GM18526 (cell line): Measurements from ENCODE around the gene SLC2A9.

Source experiments
- POLR2A ChIP-seq: IDR thresholded peaks from 3 replicates; pipeline ENCODE4 v1.6.1; 2011; ENCODE audit not compliant: insufficient read length; ENCODE audit errors: extremely low read depth

Gene SLC2A9

DNA sequence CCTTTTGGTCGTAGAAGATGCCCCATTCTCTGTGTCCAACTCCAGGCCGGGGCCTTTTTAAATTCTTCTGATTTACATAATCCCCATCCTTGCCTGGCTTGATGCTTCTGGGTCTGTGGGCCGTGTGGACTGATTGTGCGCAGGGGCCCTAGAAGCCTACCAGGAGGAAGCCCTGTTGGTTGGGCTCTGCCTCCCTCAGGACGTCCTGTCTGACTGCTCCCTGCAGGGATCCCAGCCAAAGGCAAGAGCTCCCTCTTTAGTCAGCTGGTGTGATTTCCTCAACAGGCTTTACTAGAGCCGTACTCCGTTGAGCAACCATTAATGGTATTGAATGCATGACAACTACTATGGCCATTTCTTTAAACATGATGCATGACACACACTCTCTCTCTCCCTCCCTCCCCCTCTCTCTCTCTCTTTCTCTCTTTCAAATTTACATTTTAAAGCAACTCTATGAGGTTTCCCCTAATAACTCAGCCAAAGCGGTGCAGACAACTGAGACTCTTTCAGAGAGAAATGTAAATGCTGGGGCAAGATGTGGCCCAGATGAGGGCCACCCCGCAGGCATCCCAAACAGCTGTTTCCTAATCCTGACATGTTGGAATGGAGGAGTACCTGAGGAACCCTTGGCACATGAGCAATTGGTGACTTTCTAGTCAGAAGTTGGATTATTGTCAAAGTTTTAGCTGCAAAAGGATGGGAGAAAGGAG lies 122.5 kb downstream of the SLC2A9 start:
- TF ChIP-seq POLR2A: no peak

DNA sequence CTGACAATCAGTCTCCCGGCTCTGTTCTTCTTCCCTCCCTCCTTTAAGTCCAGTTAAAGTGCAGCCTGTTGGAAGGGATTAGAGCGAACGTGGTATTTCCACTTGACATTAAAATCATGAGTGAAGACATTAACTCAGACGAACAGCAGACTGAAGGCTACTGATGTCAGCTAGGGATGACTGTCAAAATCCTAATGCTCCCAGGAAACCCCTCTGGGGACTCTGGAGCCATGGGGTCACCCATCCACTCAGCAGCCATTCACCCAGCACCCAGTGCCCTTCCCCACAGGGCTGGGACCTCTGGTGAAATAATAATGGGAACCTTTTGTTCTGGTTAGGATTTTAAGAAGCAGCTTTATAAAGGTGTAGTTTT lies 126.0 kb downstream of the SLC2A9 start:
- no peak for TF ChIP-seq POLR2A

DNA sequence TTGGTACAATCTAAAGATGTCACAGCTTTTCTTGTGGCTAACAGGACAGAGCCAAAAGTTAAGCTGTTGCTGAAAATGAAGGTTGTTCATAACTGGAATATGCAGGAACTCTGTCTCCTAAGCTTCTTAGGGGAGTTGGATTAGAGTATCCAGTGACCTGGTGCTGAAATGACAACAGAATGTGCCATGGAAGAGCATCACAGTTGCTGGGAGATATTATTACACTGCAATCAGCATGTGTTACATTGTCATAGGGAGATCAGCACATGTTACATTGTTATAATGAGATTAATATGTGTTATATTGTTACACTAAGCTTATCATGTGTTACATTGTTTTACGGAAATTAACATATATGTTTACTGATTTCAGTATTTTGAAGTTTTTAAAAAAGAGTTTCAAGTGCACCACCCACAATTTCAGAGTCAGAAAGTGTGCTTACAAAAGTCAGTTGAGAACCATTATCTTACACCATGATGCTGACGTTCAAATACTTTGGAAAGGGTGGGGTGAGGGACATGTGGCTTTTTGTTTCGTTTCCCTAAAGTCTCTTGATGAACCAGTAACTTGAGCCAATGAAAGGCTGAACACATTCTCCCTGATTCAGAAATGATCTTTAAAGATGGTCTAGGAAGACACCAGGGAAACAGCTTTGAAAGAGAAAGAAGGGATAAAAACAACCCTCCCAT lies 126.5 kb downstream of the SLC2A9 start:
- no peak for TF ChIP-seq POLR2A

GRCh38 chr4:9893329-9894108 lies 127.8 kb downstream of the SLC2A9 start:
- TF ChIP-seq POLR2A: no peak

GRCh38 chr4:9891740-9892139 lies 129.6 kb downstream of the SLC2A9 start:
- no peak for TF ChIP-seq POLR2A

DNA sequence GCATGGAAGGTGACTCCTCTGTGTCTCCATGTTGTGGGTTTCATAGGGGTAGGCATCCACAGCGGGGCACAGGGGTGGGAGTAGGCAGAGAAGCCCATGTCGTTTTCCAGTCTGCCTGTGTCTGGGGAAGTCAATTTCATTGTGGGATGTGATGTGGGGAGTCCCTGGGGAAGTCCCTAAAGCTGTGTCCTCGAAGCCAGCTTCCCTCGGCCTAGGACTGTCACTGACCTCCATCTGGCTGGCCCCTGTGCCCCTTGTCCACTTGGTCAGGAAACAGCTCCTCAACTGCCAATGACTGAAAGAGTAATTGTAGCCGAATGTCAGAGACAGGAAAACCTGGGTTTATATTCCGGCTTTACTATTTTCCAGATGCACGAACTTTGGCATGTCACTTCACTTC lies 130.2 kb downstream of the SLC2A9 start:
- TF ChIP-seq POLR2A: no peak

- no peak for TF ChIP-seq POLR2A
Observed at GRCh38 chr4:9889306-9889705, 132.0 kb downstream of the SLC2A9 start.

DNA sequence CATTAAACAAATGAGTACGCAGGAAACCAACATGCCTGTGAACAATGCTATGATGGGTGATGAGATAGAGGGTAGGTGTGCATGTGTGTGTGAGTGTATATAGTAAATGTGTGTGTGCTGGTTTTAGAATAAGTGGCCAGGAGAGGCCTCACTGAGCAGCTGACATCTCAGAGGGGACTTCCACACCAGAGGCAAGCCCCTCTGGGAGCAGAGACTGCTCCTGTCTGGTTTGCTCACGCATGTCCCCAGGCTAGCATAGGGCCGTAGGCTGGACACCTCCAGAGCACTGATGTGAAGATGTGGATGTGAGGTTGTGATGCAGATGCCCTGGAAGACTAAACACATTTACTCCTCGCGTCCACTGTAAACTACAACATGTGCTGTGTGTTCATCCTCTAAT lies 135.3 kb downstream of the SLC2A9 start:
- TF ChIP-seq POLR2A: no peak

DNA sequence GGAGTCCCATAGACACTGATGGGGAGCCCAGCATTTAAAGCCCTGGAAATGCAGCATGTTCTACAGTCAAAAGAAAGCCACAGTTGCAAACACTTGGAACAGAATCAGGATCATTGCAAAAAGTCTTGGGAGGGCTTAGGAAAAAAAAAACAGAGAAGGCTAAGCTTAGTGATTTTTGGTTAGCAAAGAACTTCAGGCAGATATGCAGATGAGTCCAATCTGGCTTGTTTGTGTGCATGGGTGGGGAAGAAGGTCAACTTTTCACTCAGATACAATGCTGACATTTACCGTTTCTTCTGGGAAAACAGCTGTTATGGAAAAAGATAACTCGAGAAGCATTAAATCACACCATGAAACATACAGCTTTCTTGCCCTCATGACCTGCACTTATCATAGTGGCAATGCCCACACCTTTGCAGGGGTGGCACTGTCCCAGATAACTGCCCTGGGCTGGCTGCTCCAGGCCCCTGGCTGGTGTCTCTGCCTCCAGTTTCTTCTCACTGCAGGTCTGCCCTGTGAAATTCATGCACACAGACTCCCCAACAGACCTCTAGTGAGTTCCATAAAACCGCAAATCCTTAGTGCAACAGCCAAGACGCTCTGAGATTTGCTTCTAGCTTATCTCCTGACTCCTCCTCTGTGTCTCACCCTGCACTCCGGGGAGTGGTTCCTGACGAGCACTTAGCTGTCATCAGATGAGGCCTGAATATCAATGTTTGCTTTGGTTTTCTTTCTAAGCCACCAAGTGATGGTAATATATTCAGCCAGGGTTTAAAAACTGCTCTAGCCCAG lies 140.7 kb downstream of the SLC2A9 start:
- no peak for TF ChIP-seq POLR2A

DNA sequence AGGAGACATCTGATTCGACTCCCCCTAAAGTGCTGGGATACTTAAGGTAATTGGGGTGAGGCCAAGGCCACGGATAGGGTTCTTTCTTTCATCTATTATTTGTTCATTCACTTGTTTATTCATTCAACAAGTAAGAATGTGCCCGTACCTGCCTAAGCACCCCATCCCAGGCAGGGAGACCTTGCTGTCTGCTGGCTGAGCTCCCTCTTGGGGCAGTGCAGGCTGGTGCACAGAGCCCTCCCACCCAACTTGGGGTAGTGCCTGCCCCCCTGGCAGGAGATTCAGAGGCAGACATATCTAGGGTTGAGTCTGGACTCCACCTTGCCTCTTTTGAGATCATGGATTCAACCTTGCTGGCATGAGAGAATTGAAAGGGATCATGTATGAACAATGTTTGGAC lies 144.2 kb downstream of the SLC2A9 start:
- no peak for TF ChIP-seq POLR2A

- TF ChIP-seq POLR2A: no peak
Observed at GRCh38 chr4:9875516-9875915, 145.8 kb downstream of the SLC2A9 start.

GRCh38 chr4:9874385-9874784 lies 146.9 kb downstream of the SLC2A9 start:
- no peak for TF ChIP-seq POLR2A

DNA sequence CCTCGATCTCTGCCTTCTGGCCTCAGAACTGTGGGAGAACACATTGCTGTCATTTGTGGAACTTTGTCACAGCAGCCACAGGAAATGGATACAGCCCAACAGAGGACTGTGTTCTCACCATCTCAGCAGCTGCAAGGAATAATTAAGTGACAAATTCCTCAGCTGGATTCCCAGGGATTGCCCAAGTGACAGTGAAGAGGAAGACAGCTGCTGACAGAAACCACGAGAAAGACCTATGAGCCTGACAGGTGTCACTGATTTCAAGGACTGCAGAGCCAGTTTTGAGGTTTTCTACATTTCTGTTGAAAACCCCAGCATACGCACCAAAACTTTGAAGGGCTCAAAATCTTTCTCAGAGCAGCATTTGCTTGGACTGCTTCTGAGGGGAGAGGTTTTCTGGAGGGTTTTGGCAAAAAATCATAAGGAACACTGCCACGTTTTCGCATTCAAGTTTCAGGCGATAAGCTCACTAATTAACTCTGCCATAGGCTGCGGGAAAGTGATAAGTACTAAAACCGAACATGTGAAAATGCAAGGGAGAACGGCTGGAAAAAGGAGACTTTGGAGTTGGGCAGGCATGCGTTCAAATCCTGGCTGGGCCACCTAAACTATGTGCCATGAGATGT lies 151.0 kb downstream of the SLC2A9 start:
- TF ChIP-seq POLR2A: no peak

GRCh38 chr4:9867751-9868425 lies 153.4 kb downstream of the SLC2A9 start:
- no peak for TF ChIP-seq POLR2A
